ENCODE results near the gene INSRR.

DNA sequence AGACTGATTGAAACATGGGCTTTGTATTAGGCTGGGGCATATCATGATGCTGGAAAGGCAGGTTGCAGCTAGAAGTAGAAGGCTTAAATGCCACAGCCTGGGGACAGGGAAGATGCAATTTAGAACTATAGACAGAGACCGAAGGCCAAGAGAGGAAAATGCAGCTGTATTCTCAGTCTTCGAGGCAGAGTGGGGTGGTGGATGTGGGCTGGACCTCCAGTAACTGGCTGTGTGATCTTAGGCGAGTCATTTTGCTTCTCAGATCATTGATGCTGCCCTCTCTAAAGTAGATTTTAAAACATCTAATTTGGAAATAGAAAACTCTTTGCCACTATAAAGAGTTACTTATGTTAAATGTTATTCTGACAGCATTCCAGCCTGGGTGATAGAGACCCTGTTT is 24.6 kb downstream of the INSRR start:
- TF ChIP-seq, protein P1, sequence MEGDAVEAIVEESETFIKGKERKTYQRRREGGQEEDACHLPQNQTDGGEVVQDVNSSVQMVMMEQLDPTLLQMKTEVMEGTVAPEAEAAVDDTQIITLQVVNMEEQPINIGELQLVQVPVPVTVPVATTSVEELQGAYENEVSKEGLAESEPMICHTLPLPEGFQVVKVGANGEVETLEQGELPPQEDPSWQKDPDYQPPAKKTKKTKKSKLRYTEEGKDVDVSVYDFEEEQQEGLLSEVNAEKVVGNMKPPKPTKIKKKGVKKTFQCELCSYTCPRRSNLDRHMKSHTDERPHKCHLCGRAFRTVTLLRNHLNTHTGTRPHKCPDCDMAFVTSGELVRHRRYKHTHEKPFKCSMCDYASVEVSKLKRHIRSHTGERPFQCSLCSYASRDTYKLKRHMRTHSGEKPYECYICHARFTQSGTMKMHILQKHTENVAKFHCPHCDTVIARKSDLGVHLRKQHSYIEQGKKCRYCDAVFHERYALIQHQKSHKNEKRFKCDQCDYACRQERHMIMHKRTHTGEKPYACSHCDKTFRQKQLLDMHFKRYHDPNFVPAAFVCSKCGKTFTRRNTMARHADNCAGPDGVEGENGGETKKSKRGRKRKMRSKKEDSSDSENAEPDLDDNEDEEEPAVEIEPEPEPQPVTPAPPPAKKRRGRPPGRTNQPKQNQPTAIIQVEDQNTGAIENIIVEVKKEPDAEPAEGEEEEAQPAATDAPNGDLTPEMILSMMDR (conservative IDR thresholded peaks at IDR 0.05), result no peak
- no peak for TF ChIP-seq EZH2 (IDR thresholded peaks at IDR 0.05; ENCODE audit: low read depth)

Measured in PC-9 (cell line).